ENCODE measurements around the gene FAM210A. TPM values are rescaled to one million over a fixed set of nuclear protein-coding genes. Genes with fewer than 3 reads are reported as not detected.
"Not testable (repeated sequence)": the region's sequence is repeated elsewhere in the genome, so short reads cannot be mapped to it uniquely, and the experiment has no call there.

Gene FAM210A
- total RNA-seq, 1 experiment from 2014 or later, result 26.2 TPM

GRCh38 chr18:13700153-13700552 lies 26.2 kb downstream of the FAM210A start:
- DNase-seq (ENCODE audit: low read depth, low spot score), result no peak
- BruUV-seq (replicated peaks), result no TSS peak
- POLR2A ChIA-PET, result no interaction called here

DNA sequence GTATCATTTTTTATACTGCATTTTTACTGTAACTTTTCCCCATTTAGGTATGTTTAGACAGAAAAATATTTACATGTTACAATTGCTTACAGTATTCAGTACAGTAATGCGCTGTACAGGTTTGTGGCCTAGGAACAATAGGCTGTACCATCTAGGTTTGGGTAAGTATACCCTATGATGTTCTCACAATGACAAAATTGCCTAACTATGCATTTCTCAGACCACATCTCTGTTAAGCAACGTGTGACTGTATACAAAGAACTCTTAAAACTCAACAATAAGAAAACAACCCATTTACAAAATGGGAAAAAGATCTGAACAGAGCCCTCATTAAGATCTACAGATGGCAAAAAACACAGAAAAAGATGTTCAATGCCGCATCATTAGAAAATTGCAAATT lies 29.4 kb downstream of the FAM210A start:
- no peak overlapping the region for H2AFZ ChIP-seq (ENCODE audit: low read depth, low read length, poor library complexity, severe bottlenecking)
- H3K9me2 ChIP-seq (ENCODE audit: insufficient read depth), result no peaks in the 10 kb centered on the region
- H3K27me3 ChIP-seq (ENCODE audit: insufficient read depth, low read length), result no peaks in the 10 kb centered on the region
- no peaks in the 10 kb centered on the region for H3K4me1 ChIP-seq (ENCODE audit: control insufficient read depth in 1 of 2, insufficient read depth in 2 of 2, low read length in 2 of 2)
- H3K79me2 ChIP-seq (ENCODE audit: insufficient read depth, low read length), result peaks cover 76% of the 10 kb centered on the region
- ATAC-seq (no peak), DNase-seq (ENCODE audit: low read depth, low spot score) (no peak)
- no peak overlapping the region for H3K9ac ChIP-seq (ENCODE audit: low read length)
- ChIA-PET POLR2A (no interaction called here), RAD21 (ENCODE audit: low non-redundant PET in 1 of 2, low total read pairs in 2 of 2, uncharacterized antibody in 2 of 2, unreplicated experiment in 2 of 2) (no interaction called here), CTCF (no interaction called here)
- H3K4me2 ChIP-seq (ENCODE audit: low read length), result no peak overlapping the region
- TF ChIP-seq SRF (IDR thresholded peaks at IDR 0.05; ENCODE audit: low read depth) (no peak), SIN3A (IDR thresholded peaks at IDR 0.05; ENCODE audit: low read depth) (no peak)
- intact Hi-C loops (cut with micrococcal nuclease), result no loop called here
- peaks cover 0 to 9% of the 10 kb centered on the region in 2 experiments; a peak in 1 of 4 replicates for H3K36me3 ChIP-seq (ENCODE audit: control insufficient read depth in 1 of 2, insufficient read depth in 2 of 2, low read length in 2 of 2)
- no peaks in the 10 kb centered on the region for H4K20me1 ChIP-seq (ENCODE audit: insufficient read depth)
- H3K27ac ChIP-seq (ENCODE audit: low read depth, low read length), result no peak overlapping the region
- H3K9me3 ChIP-seq (ENCODE audit: control insufficient read depth in 1 of 2, insufficient read depth in 1 of 2, low read depth in 1 of 2, low read length in 2 of 2), result peaks cover 6% of the 10 kb centered on the region in 2 experiments; a peak in 2 of 4 replicates
- no TSS peak for BruUV-seq (replicated peaks)
- H3K4me3 ChIP-seq (replicated peaks in 1 of 2; ENCODE audit: low read depth in 1 of 2, low read length in 2 of 2), result no peak overlapping the region

More at GRCh38 chr18:13700153-13700552, 26.2 kb downstream of the FAM210A start:
- ChIA-PET CTCF (no interaction called here), RAD21 (ENCODE audit: low non-redundant PET in 1 of 2, low total read pairs in 2 of 2, uncharacterized antibody in 2 of 2, unreplicated experiment in 2 of 2) (no interaction called here)
- peaks cover 0 to 22% of the 10 kb centered on the region in 2 experiments; a peak in 1 of 4 replicates for H3K36me3 ChIP-seq (ENCODE audit: control insufficient read depth in 1 of 2, insufficient read depth in 2 of 2, low read length in 2 of 2)
- H2AFZ ChIP-seq (ENCODE audit: low read depth, low read length, poor library complexity, severe bottlenecking), result no peak overlapping the region
- no peak for ATAC-seq
- intact Hi-C loops (cut with micrococcal nuclease), result no loop called here
- H3K27me3 ChIP-seq (ENCODE audit: insufficient read depth, low read length), result no peaks in the 10 kb centered on the region
- H3K79me2 ChIP-seq (ENCODE audit: insufficient read depth, low read length), result peaks cover 100% of the 10 kb centered on the region
- H3K9me2 ChIP-seq (ENCODE audit: insufficient read depth), result no peaks in the 10 kb centered on the region
- H3K9ac ChIP-seq (ENCODE audit: low read length), result no peak overlapping the region
- TF ChIP-seq ELF1 (IDR thresholded peaks at IDR 0.05; ENCODE audit: borderline replicate concordance, low read depth) (no peak), TCF7L2 (IDR thresholded peaks at IDR 0.05; ENCODE audit: borderline replicate concordance, extremely low read depth, insufficient read depth, insufficient read length) (no peak)
- H4K20me1 ChIP-seq (ENCODE audit: insufficient read depth), result no peaks in the 10 kb centered on the region
- no peak overlapping the region for H3K4me2 ChIP-seq (ENCODE audit: low read length)
- no peak overlapping the region for H3K27ac ChIP-seq (ENCODE audit: low read depth, low read length)
- H3K4me1 ChIP-seq (ENCODE audit: control insufficient read depth in 1 of 2, insufficient read depth in 2 of 2, low read length in 2 of 2), result no peaks in the 10 kb centered on the region
- H3K9me3 ChIP-seq (ENCODE audit: control insufficient read depth in 1 of 2, insufficient read depth in 1 of 2, low read depth in 1 of 2, low read length in 2 of 2), result peaks cover 6 to 11% of the 10 kb centered on the region in 2 experiments; a peak in 2 of 4 replicates
- H3K4me3 ChIP-seq (replicated peaks in 1 of 2; ENCODE audit: low read depth in 1 of 2, low read length in 2 of 2), result no peak overlapping the region

DNA sequence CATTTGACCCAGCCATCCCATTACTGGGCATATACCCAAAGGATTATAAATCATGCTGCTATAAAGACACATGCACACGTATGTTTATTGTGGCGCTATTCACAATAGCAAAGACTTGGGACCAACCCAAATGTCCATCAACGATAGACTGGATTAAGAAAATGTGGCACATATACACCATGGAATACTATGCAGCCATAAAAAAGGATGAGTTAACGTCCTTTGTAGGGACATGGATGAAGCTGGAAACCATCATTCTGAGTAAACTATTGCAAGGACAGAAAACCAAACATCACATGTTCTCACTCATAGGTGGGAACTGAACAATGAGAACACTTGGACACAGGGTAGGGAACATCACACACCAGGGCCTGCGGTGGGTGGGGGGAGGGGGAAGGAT lies 31.0 kb downstream of the FAM210A start:
- H3K27me3 ChIP-seq (ENCODE audit: insufficient read depth, low read length); H3K36me3 ChIP-seq (ENCODE audit: control insufficient read depth in 1 of 2, insufficient read depth in 2 of 2, low read length in 2 of 2); H3K4me2 ChIP-seq (ENCODE audit: low read length); ATAC-seq; DNase-seq (ENCODE audit: low read depth, low spot score); intact Hi-C loops (cut with micrococcal nuclease); H3K4me3 ChIP-seq (replicated peaks in 1 of 2; ENCODE audit: low read depth in 1 of 2, low read length in 2 of 2); H3K27ac ChIP-seq (ENCODE audit: low read depth, low read length); H3K4me1 ChIP-seq (ENCODE audit: control insufficient read depth in 1 of 2, insufficient read depth in 2 of 2, low read length in 2 of 2); H3K9me3 ChIP-seq (ENCODE audit: control insufficient read depth in 1 of 2, insufficient read depth in 1 of 2, low read depth in 1 of 2, low read length in 2 of 2); H2AFZ ChIP-seq (ENCODE audit: low read depth, low read length, poor library complexity, severe bottlenecking); POLR2A ChIA-PET; H3K9ac ChIP-seq (ENCODE audit: low read length); RAD21 ChIA-PET (ENCODE audit: low non-redundant PET in 1 of 2, low total read pairs in 2 of 2, uncharacterized antibody in 2 of 2, unreplicated experiment in 2 of 2); CTCF ChIA-PET; H4K20me1 ChIP-seq (ENCODE audit: insufficient read depth); BruUV-seq (replicated peaks); H3K9me2 ChIP-seq (ENCODE audit: insufficient read depth): not testable (repeated sequence)
- H3K79me2 ChIP-seq (ENCODE audit: insufficient read depth, low read length), result peaks cover 70% of the 10 kb centered on the region

DNA sequence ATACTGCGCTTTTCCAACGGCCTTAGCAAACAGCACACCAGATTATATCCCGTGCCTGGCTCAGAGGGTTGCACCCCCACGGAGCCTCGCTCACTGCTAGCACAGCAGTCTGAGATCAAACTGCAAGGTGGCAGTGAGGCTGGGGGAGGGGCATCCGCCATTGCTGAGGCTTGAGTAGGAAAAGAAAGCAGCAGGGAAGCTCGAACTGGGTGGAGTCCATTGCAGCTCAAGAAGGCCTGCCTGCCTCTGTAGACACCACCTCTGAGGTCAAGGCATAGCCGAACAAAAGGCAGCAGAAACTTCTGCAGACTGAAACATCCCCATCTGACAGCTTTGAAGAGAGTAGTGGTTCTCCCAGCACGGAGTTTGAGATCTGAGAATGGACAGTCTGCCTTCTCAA lies 36.3 kb downstream of the FAM210A start:
- H3K4me2 ChIP-seq (ENCODE audit: low read length); BruUV-seq (replicated peaks); H2AFZ ChIP-seq (ENCODE audit: low read depth, low read length, poor library complexity, severe bottlenecking); H3K4me1 ChIP-seq (ENCODE audit: control insufficient read depth in 1 of 2, insufficient read depth in 2 of 2, low read length in 2 of 2); H3K27me3 ChIP-seq (ENCODE audit: insufficient read depth, low read length); CTCF ChIA-PET; H3K9ac ChIP-seq (ENCODE audit: low read length); H3K36me3 ChIP-seq (ENCODE audit: control insufficient read depth in 1 of 2, insufficient read depth in 2 of 2, low read length in 2 of 2); intact Hi-C loops (cut with micrococcal nuclease); POLR2A ChIA-PET; DNase-seq (ENCODE audit: low read depth, low spot score); H3K27ac ChIP-seq (ENCODE audit: low read depth, low read length); H3K9me3 ChIP-seq (ENCODE audit: control insufficient read depth in 1 of 2, insufficient read depth in 1 of 2, low read depth in 1 of 2, low read length in 2 of 2); H4K20me1 ChIP-seq (ENCODE audit: insufficient read depth); RAD21 ChIA-PET (ENCODE audit: low non-redundant PET in 1 of 2, low total read pairs in 2 of 2, uncharacterized antibody in 2 of 2, unreplicated experiment in 2 of 2); ATAC-seq; H3K9me2 ChIP-seq (ENCODE audit: insufficient read depth); H3K4me3 ChIP-seq (replicated peaks in 1 of 2; ENCODE audit: low read depth in 1 of 2, low read length in 2 of 2): not testable (repeated sequence)
- peaks cover 70% of the 10 kb centered on the region for H3K79me2 ChIP-seq (ENCODE audit: insufficient read depth, low read length)

Measured in HCT116 (cell line).